NCI-H460 (cell line): ENCODE data around the gene CNOT8. TPM values are rescaled to one million over a fixed set of nuclear protein-coding genes. Genes with fewer than 3 reads are reported as not detected.

Experiments used
- DNase-seq: peaks from one replicate; pipeline ENCODE4 v3.0.0-alpha.2; 2016; ENCODE audit warnings: low read depth; ENCODE audit errors: extremely low read depth
- total RNA-seq: library from RNA; depleted of rRNA; stranded (reverse); fragments of >200 nt; shearing (Covaris generic); gene quantifications from 2 replicates; pipeline ENCODE4 v1.2.3, GENCODE V29; 2014

CNOT8 gene
- total RNA-seq, 1 experiment from 2014 or later: 81.2 TPM

DNA sequence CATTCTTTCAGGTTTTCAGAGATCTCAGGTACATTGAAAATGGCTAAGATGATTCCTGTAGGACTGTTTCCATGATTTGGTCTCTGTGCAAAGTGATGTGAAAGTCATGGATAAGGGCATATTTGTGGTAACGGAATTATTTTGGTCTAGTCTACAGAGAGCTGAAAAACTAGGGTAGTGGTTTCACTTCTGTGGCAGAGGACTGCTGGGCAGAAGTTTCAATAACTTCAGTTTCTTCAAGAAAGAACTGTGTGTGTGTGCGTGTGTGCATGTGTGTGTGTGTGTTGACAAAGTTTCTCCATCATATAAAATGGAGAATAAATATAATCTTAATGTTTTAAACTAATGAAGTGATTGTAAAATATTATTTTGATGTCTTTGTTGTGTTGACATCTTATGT is 4.3 kb downstream of the CNOT8 start:
- no peak for DNase-seq

GRCh38 chr5:154863291-154864080 is 5.1 kb downstream of the CNOT8 start:
- DNase-seq: no peak

- no peak for DNase-seq
Measured at GRCh38 chr5:154865466-154866184, 7.2 kb downstream of the CNOT8 start.

DNA sequence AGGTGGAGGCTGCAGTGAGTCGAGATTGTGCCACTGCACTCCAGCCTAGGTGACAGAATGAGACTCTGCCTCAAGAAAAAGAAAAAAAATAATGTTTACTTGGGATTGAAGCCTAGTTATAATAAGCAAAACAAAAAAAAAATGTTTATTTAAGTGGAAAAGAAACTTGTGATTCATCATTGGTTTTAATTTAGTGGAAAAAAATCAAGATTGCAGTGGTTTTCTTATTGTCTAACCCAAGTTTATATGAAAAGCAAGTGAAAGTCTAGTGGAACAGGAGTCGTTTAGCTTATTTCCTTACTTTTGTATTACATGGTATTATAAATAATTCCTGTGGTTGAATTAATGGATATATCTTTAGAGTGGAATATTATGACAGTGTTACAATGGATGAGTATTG is 8.4 kb downstream of the CNOT8 start:
- no peak for DNase-seq

- no peak for DNase-seq
Measured at GRCh38 chr5:154868702-154869101, 10.3 kb downstream of the CNOT8 start.

- no peak for DNase-seq
Measured at GRCh38 chr5:154871734-154872133, 13.3 kb downstream of the CNOT8 start.

GRCh38 chr5:154873791-154874331 is 15.4 kb downstream of the CNOT8 start:
- no peak for DNase-seq

- no peak for DNase-seq
Measured at GRCh38 chr5:154878642-154879335, 20.4 kb downstream of the CNOT8 start.

- DNase-seq: no peak
Measured at GRCh38 chr5:154881986-154882385, 23.6 kb downstream of the CNOT8 start.

DNA sequence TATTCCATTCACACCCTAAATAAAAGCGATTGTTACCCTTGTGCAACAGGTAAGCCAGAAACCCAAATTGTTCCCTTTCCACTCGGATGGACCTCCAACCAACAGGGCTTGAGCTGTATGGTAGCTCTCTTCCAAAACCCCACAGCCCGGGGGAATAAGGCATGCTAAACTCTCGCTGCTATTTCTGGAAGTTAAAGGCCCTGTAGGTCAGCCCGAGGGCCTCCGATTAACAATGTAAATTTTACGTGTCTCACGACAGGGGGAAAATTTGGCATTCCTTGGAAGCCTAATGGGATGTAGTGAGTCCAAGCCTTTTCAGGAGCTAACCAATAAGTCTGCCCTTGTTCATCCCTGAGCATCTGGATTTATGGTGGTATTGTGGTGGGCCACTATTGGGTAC is 26.0 kb downstream of the CNOT8 start:
- no peak for DNase-seq

GRCh38 chr5:154885439-154885838 is 27.0 kb downstream of the CNOT8 start:
- no peak for DNase-seq

DNA sequence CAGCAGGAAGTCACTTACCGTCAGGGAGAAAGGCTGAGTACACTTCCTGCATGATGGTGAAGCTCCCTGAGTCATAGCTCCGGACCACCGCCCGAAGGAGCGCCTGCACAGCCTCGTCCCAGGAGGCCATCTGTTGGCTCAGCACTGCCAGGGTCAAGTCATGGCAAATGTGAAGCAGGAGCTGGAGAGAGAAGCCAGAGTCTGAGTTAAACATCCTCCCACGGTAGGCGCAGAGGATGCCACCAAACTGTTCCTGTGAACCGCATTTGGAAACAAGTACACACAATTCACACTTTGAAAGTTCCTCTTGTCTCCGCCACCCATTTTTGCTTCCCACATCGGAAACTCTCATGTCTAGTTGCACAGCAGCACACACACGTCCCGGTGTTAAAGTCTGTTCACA is 33.9 kb downstream of the CNOT8 start:
- DNase-seq: no peak

DNA sequence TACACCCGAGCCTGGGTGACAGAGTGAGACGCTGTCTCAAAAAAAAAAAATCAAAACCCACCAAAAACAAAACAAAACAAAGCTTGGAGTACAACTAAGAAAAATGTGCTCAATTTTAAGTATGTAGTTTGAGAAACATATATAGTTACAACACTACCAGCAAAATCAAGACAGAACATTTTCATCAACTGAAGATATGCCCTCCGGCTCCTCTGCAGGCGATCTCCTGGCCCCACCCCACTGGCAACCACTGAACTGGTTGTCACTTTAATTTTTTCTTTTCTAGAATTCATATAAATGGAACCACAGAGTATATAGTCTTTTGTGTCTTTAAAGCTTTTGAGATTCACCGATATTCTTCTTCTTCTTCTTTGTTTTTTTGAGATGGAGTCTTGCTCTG is 35.0 kb downstream of the CNOT8 start:
- no peak for DNase-seq

DNA sequence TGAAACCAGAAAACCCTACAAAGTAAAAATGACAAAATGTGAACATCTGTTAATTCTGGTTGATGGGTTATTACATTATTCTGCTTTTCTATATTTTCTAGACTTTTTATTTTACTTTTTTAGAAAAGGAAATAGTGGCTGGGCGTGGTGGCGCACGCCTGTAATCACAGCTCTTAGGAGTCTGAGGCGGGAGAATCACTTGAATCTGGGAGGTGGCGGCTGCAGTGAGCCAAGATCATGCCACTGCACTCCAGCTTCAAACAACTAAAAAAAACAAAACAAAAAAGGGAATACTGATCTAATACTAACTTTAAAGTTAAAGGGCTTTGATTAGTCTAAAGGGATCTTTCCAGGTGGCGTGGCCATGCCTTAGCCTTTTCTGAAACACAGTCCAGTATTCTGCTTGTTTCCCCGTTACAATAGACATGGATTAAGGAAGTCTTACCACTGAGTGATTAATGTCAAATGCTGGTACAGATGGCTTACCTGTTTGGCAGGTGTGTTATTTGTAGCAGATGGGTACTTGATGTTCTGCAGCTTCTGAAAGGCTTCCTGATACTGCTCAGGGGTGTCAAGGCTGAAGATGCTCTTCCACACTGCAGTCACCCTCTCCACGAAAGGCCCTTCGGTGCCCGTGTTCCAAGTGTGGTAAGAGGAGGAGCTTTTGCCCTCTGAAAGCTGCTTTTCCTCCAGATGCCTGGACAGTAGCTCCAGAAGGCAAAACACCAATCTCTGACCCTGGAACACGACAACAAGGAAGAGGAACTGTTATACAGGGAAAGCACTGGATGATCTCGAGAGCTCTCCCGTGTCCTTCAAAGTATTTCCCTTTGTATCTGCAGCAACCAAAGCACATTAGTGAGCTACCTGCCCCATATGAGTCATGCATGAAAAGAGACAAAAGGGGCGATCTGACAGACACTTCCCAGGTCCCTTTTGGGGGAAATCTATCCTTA is 37.5 kb downstream of the CNOT8 start:
- no peak for DNase-seq

GRCh38 chr5:154896562-154897165 is 38.2 kb downstream of the CNOT8 start:
- no peak for DNase-seq

DNA sequence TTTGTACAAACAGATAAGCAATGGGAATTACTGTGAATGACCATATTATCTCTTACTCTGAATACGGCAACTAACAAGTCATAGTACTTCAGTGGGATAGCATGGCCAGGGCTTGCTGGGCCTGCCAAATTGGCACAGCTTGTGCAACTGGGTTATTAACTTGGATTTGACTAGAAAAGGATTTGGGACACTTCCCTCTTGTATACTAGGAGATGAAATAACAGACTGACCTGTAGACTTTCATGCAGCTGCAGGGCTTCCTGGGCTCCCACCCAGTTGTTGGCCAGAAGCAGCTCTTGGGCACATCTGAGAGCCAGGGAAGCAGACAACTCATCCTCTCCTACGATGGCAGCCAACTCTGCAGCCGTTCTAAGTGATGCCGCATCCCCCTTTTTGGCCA is 39.8 kb downstream of the CNOT8 start:
- no peak for DNase-seq

DNA sequence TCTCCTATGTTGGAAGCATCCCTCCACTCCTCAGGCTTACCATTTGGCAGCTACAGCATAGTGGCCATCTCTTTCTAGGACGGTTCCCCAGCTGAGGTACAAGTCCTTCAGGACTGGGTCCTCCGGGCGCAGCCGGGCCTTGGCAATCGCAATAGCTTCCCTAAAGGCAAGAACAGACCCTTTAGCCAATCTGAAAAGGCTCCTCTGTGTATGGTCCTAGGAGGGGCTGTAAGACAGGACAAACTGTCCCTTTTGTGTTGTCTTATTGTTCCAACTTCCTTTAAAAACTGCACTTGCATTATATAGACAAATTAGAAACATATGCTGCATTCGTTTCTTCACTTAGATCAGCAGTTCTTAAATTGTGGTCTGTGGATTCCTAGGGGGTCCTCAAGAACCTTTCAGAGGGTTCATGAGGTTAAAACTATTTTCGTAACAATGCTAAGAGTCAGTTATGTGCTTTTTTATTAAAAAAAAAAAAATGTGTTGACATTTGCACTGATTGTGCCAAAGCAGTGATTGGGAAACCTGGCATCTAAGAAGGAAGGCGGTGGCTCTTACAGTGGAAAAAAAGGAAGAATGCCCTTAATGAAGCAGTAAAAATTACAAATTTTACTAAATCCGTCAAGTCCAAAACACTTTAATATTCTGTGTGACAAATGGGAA is 40.9 kb downstream of the CNOT8 start:
- no peak for DNase-seq

GRCh38 chr5:154900066-154900465 is 41.6 kb downstream of the CNOT8 start:
- DNase-seq: no peak

DNA sequence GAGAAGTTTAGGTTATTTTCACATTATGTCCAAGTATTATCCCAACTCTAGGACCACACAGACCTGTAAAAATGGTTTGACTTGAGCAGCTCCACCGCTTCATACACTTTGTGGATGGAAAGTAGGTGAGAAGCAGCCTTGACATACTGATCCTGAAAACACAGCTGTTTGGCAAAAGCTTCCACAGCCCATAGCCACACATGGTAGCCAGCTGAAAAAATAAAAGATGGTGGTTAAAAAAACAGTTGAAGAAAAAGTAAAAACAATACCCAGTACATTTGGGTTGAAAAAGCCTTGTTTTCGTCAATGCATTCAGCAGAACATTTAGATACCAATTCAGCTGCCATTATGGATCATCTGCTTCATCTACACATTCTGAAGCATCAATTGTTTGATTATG is 42.8 kb downstream of the CNOT8 start:
- DNase-seq: no peak
